T-helper 1 cell treated with Interleukin-12 subunit alpha and Interleukin-12 subunit beta and Interleukin-4 antibody, amounts not matched to agents 30 μg/mL and 1 μg/mL, for 36 hours (primary cell): ENCODE results near the gene SLC25A21.
"Not testable (repeated sequence)": the region's sequence is repeated elsewhere in the genome, so short reads cannot be mapped to it uniquely, and the experiment has no call there.

Experiments
- H3K27ac Mint-ChIP-seq: one replicate; pipeline ENCODE4 v1.8.0; 2021; ENCODE audit warnings: mild to moderate bottlenecking, mixed read lengths
- H3K27me3 Mint-ChIP-seq: one replicate; pipeline ENCODE4 v1.8.0; 2021; ENCODE audit warnings: low read depth, mixed read lengths
- H3K36me3 Mint-ChIP-seq: one replicate; pipeline ENCODE4 v1.8.0; 2021; ENCODE audit warnings: low read depth, mixed read lengths
- H3K4me1 Mint-ChIP-seq: one replicate; pipeline ENCODE4 v1.8.0; 2021; ENCODE audit warnings: low read depth, mixed read lengths
- H3K4me3 Mint-ChIP-seq: one replicate; pipeline ENCODE4 v1.8.0; 2021; ENCODE audit warnings: mild to moderate bottlenecking, moderate library complexity, mixed read lengths
- H3K9me3 Mint-ChIP-seq: one replicate; pipeline ENCODE4 v1.8.0; 2021; ENCODE audit warnings: mixed read lengths

SLC25A21 gene

DNA sequence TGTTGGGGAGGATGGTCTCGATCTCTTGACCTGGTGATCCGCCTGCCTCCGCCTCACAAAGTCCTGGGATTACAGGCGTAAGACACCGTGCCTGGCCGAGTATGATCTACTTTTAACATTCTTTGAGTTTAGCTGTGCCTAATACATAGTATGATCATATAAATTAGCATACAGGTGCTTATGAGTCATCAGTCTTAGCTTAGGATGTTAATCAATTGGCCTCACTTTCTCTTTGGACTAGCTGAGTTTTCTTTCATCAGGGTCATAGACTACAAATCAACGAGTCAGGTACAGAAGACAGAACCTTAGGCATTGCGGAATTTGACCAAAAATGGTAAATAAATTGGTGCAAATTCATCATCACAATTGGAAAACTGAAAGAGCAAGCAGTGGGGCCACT, 2.2 kb downstream of the SLC25A21 start:
- no peaks in the 10 kb centered on the region for H3K9me3 Mint-ChIP-seq
- H3K36me3 Mint-ChIP-seq: no peaks in the 10 kb centered on the region
- peaks cover 22% of the 10 kb centered on the region for H3K27me3 Mint-ChIP-seq
- no peak overlapping the region for H3K27ac Mint-ChIP-seq
- no peak overlapping the region for H3K4me3 Mint-ChIP-seq
- H3K4me1 Mint-ChIP-seq: no peaks in the 10 kb centered on the region

DNA sequence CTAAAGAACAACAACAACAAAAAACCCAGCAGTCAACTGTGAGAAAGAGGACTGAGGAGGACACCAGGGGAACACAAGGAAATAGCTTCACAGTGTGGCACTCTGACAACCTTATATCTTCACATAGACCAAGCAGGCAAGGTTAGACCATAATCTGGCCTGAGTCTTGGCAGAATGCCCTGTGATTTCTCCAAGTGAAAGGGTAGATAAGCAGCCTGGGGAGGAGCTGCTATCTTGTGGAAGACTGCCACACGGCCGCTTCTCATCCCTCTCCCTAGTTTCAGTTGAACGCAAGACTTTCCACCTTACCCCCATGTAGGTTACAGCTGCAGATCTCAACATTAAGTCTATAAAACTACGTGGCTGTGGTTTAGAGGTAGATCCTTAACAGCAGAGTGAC, 3.7 kb downstream of the SLC25A21 start:
- Mint-ChIP-seq H3K36me3 (no peaks in the 10 kb centered on the region), H3K4me3 (no peak overlapping the region), H3K9me3 (no peaks in the 10 kb centered on the region)

DNA sequence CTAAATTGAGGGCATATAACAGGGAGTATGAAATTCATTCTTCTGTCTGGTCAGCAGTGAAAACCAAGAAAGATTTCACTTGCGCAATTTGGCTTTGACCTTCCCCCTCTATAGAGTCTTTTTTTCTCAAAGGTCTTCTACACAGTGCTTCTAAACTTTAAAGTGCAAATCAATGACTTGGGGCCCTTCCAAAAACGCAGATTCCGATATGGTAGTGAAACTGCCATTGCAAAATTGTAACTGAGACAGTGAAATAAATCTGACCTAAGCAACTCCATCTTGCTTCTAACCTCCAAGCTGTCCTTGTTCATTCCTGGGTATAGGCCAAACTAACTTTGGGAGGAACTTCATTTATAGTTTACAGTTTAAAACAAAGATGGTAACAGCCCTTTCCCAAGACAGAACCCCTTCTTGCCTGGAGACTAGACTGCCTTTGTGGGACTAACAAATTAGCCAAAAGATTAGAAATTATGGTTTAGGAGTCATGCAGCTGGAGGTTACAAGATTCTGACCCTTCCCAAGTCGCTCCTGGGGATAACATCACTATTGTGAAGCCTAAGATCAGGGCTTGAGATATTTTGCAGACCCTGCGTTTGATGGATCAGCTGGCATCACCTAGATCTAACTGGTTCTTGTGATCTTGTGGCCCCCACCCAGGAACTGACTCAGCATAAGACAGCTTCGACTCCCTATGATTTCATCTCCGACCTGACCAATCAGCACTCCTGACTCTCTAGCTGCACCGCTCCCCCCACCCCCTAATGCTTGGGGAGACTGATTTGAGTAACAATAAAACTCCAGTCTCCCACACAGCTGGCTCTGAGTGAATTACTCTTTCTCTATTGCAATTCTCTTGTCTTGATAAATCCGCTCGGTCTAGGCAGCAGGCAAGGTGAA, 5.0 kb downstream of the SLC25A21 start:
- H3K36me3 Mint-ChIP-seq: no peaks in the 10 kb centered on the region
- no peak overlapping the region for H3K4me3 Mint-ChIP-seq
- no peaks in the 10 kb centered on the region for H3K4me1 Mint-ChIP-seq
- H3K27ac Mint-ChIP-seq: no peak overlapping the region
- peaks cover 8% of the 10 kb centered on the region for H3K27me3 Mint-ChIP-seq
- no peaks in the 10 kb centered on the region for H3K9me3 Mint-ChIP-seq

More for the DNA sequence above, 3.7 kb downstream of the SLC25A21 start:
- H3K27ac Mint-ChIP-seq: no peak overlapping the region
- H3K4me1 Mint-ChIP-seq: no peaks in the 10 kb centered on the region
- H3K27me3 Mint-ChIP-seq: peaks cover 21% of the 10 kb centered on the region

DNA sequence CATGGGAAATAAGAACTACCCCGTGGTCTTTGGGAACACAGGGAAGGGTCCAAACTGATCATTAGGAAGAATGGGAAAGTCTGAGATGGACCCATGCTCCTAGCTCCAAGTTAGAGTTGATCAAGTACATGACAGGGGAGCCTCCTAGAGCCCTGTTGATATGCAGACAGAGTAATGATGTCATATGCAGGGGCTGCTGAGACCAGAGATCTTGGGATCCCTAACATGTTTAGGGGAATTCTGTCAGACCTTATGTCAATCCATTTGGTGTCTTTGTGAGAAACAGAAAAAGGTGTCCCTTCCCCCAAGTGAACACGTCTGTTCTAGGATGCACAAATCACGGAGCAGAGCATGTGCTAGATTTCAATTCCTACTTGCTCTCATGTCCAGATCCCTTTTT, 6.6 kb downstream of the SLC25A21 start:
- Mint-ChIP-seq H3K36me3 (no peaks in the 10 kb centered on the region), H3K27me3 (no peaks in the 10 kb centered on the region), H3K4me1 (no peaks in the 10 kb centered on the region), H3K27ac (no peak overlapping the region), H3K4me3 (no peak overlapping the region), H3K9me3 (peaks cover 3% of the 10 kb centered on the region)

DNA sequence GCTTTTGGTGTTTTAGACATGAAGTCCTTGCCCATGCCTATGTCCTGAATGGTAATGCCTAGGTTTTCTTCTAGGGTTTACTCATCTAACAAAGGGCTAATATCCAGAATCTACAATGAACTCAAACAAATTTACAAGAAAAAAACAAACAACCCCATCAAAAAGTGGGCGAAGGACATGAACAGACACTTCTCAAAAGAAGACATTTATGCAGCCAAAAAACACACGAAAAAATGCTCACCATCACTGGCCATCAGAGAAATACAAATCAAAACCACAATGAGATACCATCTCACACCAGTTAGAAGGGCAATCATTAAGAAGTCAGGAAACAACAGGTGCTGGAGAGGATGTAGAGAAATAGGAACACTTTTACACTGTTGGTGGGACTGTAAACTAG, 10.1 kb downstream of the SLC25A21 start:
- not testable (repeated sequence) for H3K27ac Mint-ChIP-seq, H3K27me3 Mint-ChIP-seq, H3K9me3 Mint-ChIP-seq, H3K4me3 Mint-ChIP-seq, H3K4me1 Mint-ChIP-seq, H3K36me3 Mint-ChIP-seq

DNA sequence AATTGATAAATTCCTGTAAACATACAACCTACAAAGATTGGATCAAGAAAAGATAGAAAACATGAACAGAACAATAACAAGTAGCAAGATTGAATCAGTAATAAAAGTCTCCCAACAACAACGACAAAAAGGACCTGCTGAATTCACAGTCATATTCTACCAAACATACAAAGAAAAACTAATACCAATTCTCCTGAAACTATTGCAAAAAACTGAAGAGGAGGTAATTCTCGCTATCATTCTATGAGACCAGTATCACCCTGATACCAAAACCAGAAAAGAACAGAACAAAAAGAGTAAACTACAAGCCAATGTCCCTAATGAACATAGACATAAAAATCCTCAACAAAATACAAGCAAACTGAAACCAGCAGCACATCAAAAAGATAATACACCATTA, 14.4 kb downstream of the SLC25A21 start:
- Mint-ChIP-seq H3K9me3 (peaks cover 15% of the 10 kb centered on the region), H3K4me1 (no peaks in the 10 kb centered on the region), H3K4me3 (no peak overlapping the region)

DNA sequence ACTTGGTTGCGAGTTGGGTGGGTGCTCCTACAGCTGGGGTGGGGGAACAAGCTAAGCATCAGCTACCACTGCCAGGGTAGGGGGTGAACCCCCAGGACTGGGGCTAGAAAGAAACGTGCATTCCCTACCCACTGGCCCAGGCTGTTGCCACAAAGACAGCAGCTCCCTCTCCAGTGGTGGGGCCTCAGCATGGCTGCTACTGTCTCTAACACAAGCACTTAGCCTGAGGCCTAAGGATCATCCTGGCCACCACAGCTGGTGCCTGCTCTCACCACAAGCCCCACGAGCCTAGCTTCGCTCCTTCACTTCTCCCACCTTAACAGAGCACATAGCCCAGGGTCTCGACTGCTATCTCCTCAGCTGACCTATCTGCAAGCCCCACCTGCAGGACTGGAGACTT, 18.9 kb downstream of the SLC25A21 start:
- Mint-ChIP-seq H3K9me3 (peaks cover 9% of the 10 kb centered on the region), H3K27me3 (no peaks in the 10 kb centered on the region), H3K27ac (no peak overlapping the region), H3K4me3 (no peak overlapping the region), H3K4me1 (no peaks in the 10 kb centered on the region), H3K36me3 (no peaks in the 10 kb centered on the region)

More for the DNA sequence above, 14.4 kb downstream of the SLC25A21 start:
- no peaks in the 10 kb centered on the region for H3K36me3 Mint-ChIP-seq
- H3K27me3 Mint-ChIP-seq: no peaks in the 10 kb centered on the region
- H3K27ac Mint-ChIP-seq: no peak overlapping the region

DNA sequence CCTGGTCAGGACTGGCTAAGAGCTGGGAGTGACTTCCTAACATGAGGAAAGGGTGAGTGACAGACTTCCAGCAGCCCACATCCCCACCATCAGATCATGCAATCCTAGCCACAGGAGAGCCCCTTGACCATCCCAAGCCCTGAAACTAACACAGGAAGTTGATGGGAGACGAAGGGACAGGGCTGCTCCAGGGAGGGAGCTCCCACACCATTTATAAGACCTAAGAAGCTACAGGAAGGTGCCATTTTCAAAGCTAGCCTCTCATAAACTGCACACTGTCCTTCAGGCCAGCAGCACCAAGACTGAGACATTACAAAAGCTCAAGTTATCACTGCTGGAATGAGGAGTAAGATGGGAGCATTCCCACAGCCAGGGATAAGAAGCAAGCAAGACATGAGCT, 19.4 kb downstream of the SLC25A21 start:
- no peaks in the 10 kb centered on the region for H3K4me1 Mint-ChIP-seq

DNA sequence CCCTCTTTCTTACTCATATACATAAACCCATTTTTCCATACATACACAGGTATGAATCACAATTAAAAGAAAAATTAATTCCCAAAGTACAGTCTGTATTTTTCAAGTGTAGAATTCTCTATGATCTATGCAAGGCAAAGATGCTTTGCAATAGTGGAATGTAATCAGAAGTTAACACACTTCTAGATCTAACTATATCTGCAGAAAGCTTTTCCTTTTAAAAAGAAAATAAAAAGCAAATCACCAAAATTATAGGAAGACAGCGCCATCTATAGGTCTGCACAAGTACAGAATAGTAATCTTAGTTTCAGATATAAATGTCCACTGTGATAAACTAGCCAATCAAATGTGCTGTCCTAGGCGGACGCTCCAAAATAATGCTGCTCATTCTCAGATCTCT, 22.0 kb downstream of the SLC25A21 start:
- H3K27me3 Mint-ChIP-seq: no peaks in the 10 kb centered on the region
- H3K27ac Mint-ChIP-seq: no peak overlapping the region
- H3K36me3 Mint-ChIP-seq: no peaks in the 10 kb centered on the region
- H3K9me3 Mint-ChIP-seq: peaks cover 9% of the 10 kb centered on the region
- no peaks in the 10 kb centered on the region for H3K4me1 Mint-ChIP-seq
- no peak overlapping the region for H3K4me3 Mint-ChIP-seq

More for the DNA sequence above, 19.4 kb downstream of the SLC25A21 start:
- Mint-ChIP-seq H3K36me3 (no peaks in the 10 kb centered on the region), H3K27ac (no peak overlapping the region), H3K27me3 (no peaks in the 10 kb centered on the region), H3K4me3 (no peak overlapping the region), H3K9me3 (peaks cover 9% of the 10 kb centered on the region)

DNA sequence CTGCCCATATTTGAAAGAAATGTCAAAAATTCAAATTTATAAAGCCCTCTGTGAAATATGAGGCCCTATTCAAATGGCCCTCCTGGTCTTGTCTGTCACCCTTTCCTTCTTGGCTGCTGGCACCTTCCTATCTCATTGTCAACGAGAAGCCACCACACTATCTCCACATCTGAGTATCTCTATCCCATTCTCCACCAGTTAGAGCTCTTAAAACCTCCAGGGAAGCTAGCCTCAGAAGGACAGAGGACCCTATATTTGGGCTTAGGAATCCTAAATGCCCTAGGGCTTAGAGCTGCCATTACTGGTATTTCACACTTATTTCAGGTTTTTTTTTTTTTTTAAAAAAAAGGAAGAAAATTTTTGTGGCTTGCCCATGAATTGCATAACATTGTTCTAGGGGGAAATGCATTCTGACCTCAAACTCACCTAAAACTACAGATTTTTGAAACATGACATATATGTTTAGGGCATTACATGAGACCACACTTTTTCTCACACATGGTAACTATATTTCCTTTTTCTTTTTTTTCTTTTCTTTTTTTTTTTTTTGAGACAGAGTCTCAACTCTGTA, 25.0 kb downstream of the SLC25A21 start:
- Mint-ChIP-seq H3K4me1 (no peaks in the 10 kb centered on the region), H3K27ac (no peak overlapping the region), H3K9me3 (no peaks in the 10 kb centered on the region), H3K27me3 (no peaks in the 10 kb centered on the region), H3K4me3 (no peak overlapping the region), H3K36me3 (no peaks in the 10 kb centered on the region)

DNA sequence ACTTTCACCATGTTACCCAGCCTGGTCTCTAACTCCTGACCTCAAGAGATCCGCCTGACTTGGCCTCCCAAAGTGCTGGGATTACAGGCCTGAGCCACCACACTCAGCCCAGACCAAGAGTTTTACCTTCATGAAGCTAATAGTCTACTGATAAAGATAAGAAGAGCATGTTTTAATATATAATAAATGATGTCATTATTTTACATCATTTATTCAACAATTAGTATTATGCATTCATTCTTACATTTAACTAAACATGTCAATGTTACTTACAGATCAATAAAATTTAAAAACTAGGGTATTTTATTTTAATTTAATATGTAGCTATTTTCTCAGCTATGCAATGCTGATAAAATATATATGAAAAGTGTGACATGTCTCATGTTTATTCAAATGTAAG, 26.0 kb downstream of the SLC25A21 start:
- not testable (repeated sequence) for H3K9me3 Mint-ChIP-seq, H3K27ac Mint-ChIP-seq

DNA sequence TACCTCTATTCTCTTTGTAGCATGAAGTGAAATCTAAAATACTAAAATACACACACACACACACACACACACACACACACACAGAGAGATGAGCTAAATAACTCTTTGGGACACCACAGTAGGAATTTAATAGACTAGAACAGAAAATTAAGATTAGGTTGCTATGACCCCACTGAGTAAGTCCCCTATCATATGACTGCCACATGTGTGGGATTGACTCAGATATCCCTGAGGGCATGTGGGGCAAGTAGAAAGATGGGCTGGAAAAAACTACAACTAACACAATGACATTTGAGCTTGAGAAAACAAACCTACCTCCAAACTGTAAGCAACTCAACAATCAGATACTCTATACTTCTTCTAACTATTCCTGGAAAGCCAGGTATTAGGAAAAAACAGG, 27.0 kb downstream of the SLC25A21 start:
- Mint-ChIP-seq H3K36me3 (no peaks in the 10 kb centered on the region), H3K4me1 (no peaks in the 10 kb centered on the region), H3K9me3 (no peaks in the 10 kb centered on the region), H3K27ac (no peak overlapping the region), H3K4me3 (no peak overlapping the region), H3K27me3 (no peaks in the 10 kb centered on the region)

More for the DNA sequence above, 26.0 kb downstream of the SLC25A21 start:
- not testable (repeated sequence) for H3K27me3 Mint-ChIP-seq, H3K4me1 Mint-ChIP-seq, H3K36me3 Mint-ChIP-seq, H3K4me3 Mint-ChIP-seq

DNA sequence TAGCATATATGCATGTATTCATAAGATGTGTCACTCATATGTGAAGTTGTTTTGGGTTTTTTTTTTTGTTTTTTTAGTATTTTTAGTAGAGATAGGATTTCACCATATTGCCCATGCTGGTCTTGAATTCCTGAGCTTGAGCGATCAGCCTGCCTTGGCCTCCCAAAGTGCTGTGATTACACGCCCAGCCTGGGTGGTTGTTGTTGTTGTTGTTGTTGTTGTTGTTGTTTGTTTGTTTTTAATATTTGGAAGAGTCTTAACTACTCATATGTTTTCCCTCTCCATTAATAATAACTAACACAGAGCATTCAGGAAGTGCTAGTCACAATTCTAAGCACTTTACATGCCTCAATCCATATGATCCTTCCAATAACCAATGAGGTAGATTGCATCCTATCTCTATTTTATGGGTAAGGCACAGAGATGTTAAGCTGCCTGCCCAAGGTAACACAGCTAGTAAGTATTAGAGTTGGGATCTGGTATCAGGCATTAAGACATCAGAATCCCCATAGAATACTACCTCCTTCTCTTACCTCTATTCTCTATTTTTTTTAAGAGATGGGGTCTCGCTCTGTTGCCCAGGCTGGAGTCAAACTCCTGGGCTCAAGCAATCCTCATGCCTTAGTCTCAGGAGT, 27.6 kb downstream of the SLC25A21 start:
- Mint-ChIP-seq H3K27ac (no peak overlapping the region), H3K4me3 (no peak overlapping the region), H3K9me3 (no peaks in the 10 kb centered on the region), H3K27me3 (no peaks in the 10 kb centered on the region), H3K4me1 (no peaks in the 10 kb centered on the region), H3K36me3 (no peaks in the 10 kb centered on the region)

DNA sequence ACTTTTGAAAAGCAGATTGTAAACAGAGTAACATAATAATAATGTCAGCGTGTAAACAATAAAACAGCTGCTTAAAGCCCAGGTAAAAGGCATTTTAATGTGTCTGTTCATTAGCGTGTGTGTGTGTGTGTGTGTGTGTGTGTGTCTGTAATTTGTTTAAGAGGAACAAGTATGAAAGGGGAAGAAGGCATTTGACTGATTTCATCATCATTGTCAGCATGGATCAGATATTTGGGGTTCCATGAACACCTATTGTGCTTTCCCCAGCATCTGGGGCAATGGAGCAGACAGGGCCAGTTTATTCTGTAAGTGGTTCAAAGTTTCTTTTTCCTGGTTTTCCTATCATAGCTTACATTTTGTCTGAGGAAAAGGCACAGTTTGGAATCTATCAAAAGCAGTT, 28.9 kb downstream of the SLC25A21 start:
- no peaks in the 10 kb centered on the region for H3K27me3 Mint-ChIP-seq
- no peaks in the 10 kb centered on the region for H3K4me1 Mint-ChIP-seq
- no peaks in the 10 kb centered on the region for H3K9me3 Mint-ChIP-seq
- no peaks in the 10 kb centered on the region for H3K36me3 Mint-ChIP-seq
- no peak overlapping the region for H3K4me3 Mint-ChIP-seq
- no peak overlapping the region for H3K27ac Mint-ChIP-seq

DNA sequence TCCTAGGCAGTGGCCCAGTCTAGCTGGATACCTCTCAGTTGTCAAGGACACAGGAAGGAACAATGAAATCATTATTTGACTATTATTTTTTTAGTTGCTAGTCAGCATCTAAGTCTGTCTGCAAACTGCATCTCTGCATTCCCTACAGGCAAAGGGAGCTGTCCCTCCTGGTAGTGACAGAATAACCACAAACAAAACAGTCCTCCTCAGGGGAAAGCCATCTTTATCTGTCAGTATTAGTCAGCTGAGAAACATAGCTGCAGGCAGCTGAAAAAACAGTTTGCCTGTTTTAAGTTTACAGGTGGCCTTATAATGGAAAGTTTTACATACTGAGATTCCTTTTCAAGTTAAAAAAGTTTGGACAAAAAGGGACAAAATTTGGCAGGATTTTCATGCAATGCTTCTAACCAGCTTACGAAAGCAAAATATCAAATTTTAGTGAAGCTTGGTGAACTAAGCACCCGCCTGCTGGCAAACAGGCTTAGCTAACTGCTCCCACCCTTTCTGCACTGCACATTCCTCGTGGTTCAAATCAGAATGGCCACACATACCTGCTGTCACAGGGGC, 29.5 kb downstream of the SLC25A21 start:
- H3K27me3 Mint-ChIP-seq: no peaks in the 10 kb centered on the region
- H3K4me3 Mint-ChIP-seq: no peak overlapping the region
- no peak overlapping the region for H3K27ac Mint-ChIP-seq
- no peaks in the 10 kb centered on the region for H3K9me3 Mint-ChIP-seq
- no peaks in the 10 kb centered on the region for H3K36me3 Mint-ChIP-seq
- no peaks in the 10 kb centered on the region for H3K4me1 Mint-ChIP-seq
